Activated CD8-positive, alpha-beta T cell treated with anti-CD3 and anti-CD28 coated beads, Interleukin-2, amount 10 ng/mL, durations not matched to agents 7 days and 5 days (primary cell): Measurements from ENCODE around the gene POLDIP2. TPM values are rescaled to one million over a fixed set of nuclear protein-coding genes. Genes with fewer than 3 reads are reported as not detected.

Experiments
- ATAC-seq: fragments of 150-1000 bp; cut with Tn5 transposase; one replicate; pipeline ENCODE4 v1.10.0; 2021; ENCODE audit warnings: moderate library complexity
- CTCF ChIA-PET: fragments of 350-600 bp; sonication (Branson Sonifier 250); formaldehyde crosslinking; loops from one replicate; lab custom pipeline; 2021; ENCODE audit warnings: antibody characterized with exemption; lab: Charles Lee
- POLR2A ChIA-PET: fragments of 350-600 bp; sonication (Branson Sonifier 250); formaldehyde crosslinking; loops from one replicate; lab custom pipeline; 2021; ENCODE audit warnings: antibody characterized with exemption; lab: Charles Lee
- DNase-seq: peaks from one replicate; pipeline ENCODE4 v3.0.0-alpha.2; 2020
- H3K27ac Mint-ChIP-seq: one replicate; pipeline ENCODE4 v1.8.0; 2021; ENCODE audit warnings: mild to moderate bottlenecking, mixed read lengths
- H3K27me3 Mint-ChIP-seq: one replicate; pipeline ENCODE4 v1.8.0; 2021; ENCODE audit warnings: low read depth, mixed read lengths
- H3K36me3 Mint-ChIP-seq: one replicate; pipeline ENCODE4 v1.8.0; 2021; ENCODE audit warnings: low read depth, mixed read lengths
- H3K4me1 Mint-ChIP-seq: one replicate; pipeline ENCODE4 v1.8.0; 2021; ENCODE audit warnings: low read depth, mixed read lengths
- H3K4me3 Mint-ChIP-seq: one replicate; pipeline ENCODE4 v1.8.0; 2021; ENCODE audit warnings: mild to moderate bottlenecking, mixed read lengths
- H3K9me3 Mint-ChIP-seq: one replicate; pipeline ENCODE4 v1.8.0; 2022; ENCODE audit warnings: mixed read lengths; ENCODE audit not compliant: insufficient read depth
- total RNA-seq, 2 experiments: library from RNA; stranded (reverse); gene quantifications; one replicate each; pipeline ENCODE4 v1.2.3, GENCODE V29; 2021

Gene POLDIP2
- total RNA-seq, 2 experiments from 2014 or later = 68.1 to 73.9 TPM

GRCh38 chr17:28371245-28372202 lies 14.2 kb upstream of the POLDIP2 start, which contains the start of gene SARM1:
TSS of gene SARM1 (plus strand) at chr17:28371694. CDS start at chr17:28372033, 339 bp downstream.
- Mint-ChIP-seq H3K27me3 (no peaks in the 10 kb centered on the region), H3K36me3 (peaks cover 4% of the 10 kb centered on the region), H3K4me3 (peak within 1 kb of the TSS; percentile 87), H3K27ac (peak within 1 kb of the TSS; percentile 85), H3K4me1 (peaks cover 21% of the 10 kb centered on the region), H3K9me3 (no peaks in the 10 kb centered on the region)
- DNase-seq (peak; percentile 93), ATAC-seq (peak; percentile 94)
- ChIA-PET POLR2A (interaction anchor here (1.2 to 7.4 kb wide), 3 partner anchors 13 to 59 kb away, joined by 3 to 45 read pairs (median 20); partner anchors contain the start of gene POLDIP2), CTCF (interaction anchor here (1.7 kb wide), 1 partner anchor 177 kb away, joined by 4 read pairs; no protein-coding TSS in a partner anchor)

GRCh38 chr17:28370744-28371103 lies 13.4 kb upstream of the POLDIP2 start:
- DNase-seq = no peak
- H3K4me1 Mint-ChIP-seq = peaks cover 21% of the 10 kb centered on the region
- H3K36me3 Mint-ChIP-seq = peaks cover 4% of the 10 kb centered on the region
- H3K27ac Mint-ChIP-seq = no peak overlapping the region
- ATAC-seq = no peak
- peak overlapping the region; percentile 87 for H3K4me3 Mint-ChIP-seq
- ChIA-PET POLR2A (interaction anchor here (1.7 to 7.4 kb wide), 2 partner anchors 13 to 35 kb away, joined by 5 to 45 read pairs; partner anchors contain the start of genes IFT20, POLDIP2 and TNFAIP1), CTCF (interaction anchor here (0.6 to 1.7 kb wide), 3 partner anchors 13 to 178 kb away, joined by 3 to 4 read pairs (median 4); no protein-coding TSS in a partner anchor)
- no peaks in the 10 kb centered on the region for H3K9me3 Mint-ChIP-seq
- no peaks in the 10 kb centered on the region for H3K27me3 Mint-ChIP-seq

- peak within 1 kb of the TSS; percentile 87 for H3K4me3 Mint-ChIP-seq
- DNase-seq = no peak
- ChIA-PET CTCF (interaction anchor here (0.6 to 1.7 kb wide), 3 partner anchors 14 to 179 kb away, joined by 3 to 4 read pairs (median 4); no protein-coding TSS in a partner anchor), POLR2A (interaction anchor here (1.7 to 7.4 kb wide), 2 partner anchors 13 to 34 kb away, joined by 5 to 45 read pairs; partner anchors contain the start of genes IFT20, POLDIP2 and TNFAIP1)
- H3K9me3 Mint-ChIP-seq = no peaks in the 10 kb centered on the region
- peaks cover 4% of the 10 kb centered on the region for H3K36me3 Mint-ChIP-seq
- H3K27me3 Mint-ChIP-seq = no peaks in the 10 kb centered on the region
- H3K27ac Mint-ChIP-seq = peak within 1 kb of the TSS; percentile 85
- peaks cover 21% of the 10 kb centered on the region for H3K4me1 Mint-ChIP-seq
- ATAC-seq = no peak
These were observed 12.9 kb upstream of the POLDIP2 start, which contains the start of gene VTN for GRCh38 chr17:28370035-28370743. TSS of gene VTN (minus strand) at chr17:28370307. CDS start at chr17:28370203, 104 bp downstream.

GRCh38 chr17:28369684-28370034 lies 12.3 kb upstream of the POLDIP2 start:
- H3K27me3 Mint-ChIP-seq = no peaks in the 10 kb centered on the region
- no peak for ATAC-seq
- H3K4me1 Mint-ChIP-seq = peaks cover 21% of the 10 kb centered on the region
- no peak overlapping the region for H3K4me3 Mint-ChIP-seq
- ChIA-PET POLR2A (interaction anchor here (1.7 to 7.4 kb wide), 2 partner anchors 12 to 34 kb away, joined by 5 to 45 read pairs; partner anchors contain the start of genes IFT20, POLDIP2 and TNFAIP1), CTCF (interaction anchor here (1.2 to 1.7 kb wide), 2 partner anchors 14 to 179 kb away, joined by 4 read pairs; no protein-coding TSS in a partner anchor)
- DNase-seq = no peak
- no peak overlapping the region for H3K27ac Mint-ChIP-seq
- H3K9me3 Mint-ChIP-seq = no peaks in the 10 kb centered on the region
- H3K36me3 Mint-ChIP-seq = peaks cover 4% of the 10 kb centered on the region

GRCh38 chr17:28368915-28369683 lies 11.8 kb upstream of the POLDIP2 start:
- H3K4me3 Mint-ChIP-seq = no peak overlapping the region
- POLR2A ChIA-PET = interaction anchor here (1.7 to 7.4 kb wide), 2 partner anchors 12 to 33 kb away, joined by 5 to 45 read pairs; partner anchors contain the start of genes IFT20, POLDIP2 and TNFAIP1
- CTCF ChIA-PET = interaction anchor here (1.5 kb wide), 1 partner anchor 10 kb away, joined by 6 read pairs; no protein-coding TSS in a partner anchor
- DNase-seq = no peak
- no peak overlapping the region for H3K27ac Mint-ChIP-seq
- no peaks in the 10 kb centered on the region for H3K27me3 Mint-ChIP-seq
- peaks cover 4% of the 10 kb centered on the region for H3K36me3 Mint-ChIP-seq
- H3K9me3 Mint-ChIP-seq = no peaks in the 10 kb centered on the region
- ATAC-seq = no peak
- H3K4me1 Mint-ChIP-seq = peaks cover 21% of the 10 kb centered on the region

GRCh38 chr17:28368306-28368831 lies 11.0 kb upstream of the POLDIP2 start:
- ATAC-seq (no peak), DNase-seq (no peak)
- H3K4me3 Mint-ChIP-seq = no peak overlapping the region
- ChIA-PET POLR2A (interaction anchor here (7.4 kb wide), 1 partner anchor 11 kb away, joined by 45 read pairs; the partner anchor contains the start of gene POLDIP2), CTCF (interaction anchor here (1.5 kb wide), 1 partner anchor 10 kb away, joined by 6 read pairs; no protein-coding TSS in a partner anchor)
- no peak overlapping the region for H3K27ac Mint-ChIP-seq
- no peaks in the 10 kb centered on the region for H3K9me3 Mint-ChIP-seq
- peaks cover 17% of the 10 kb centered on the region for H3K4me1 Mint-ChIP-seq
- no peaks in the 10 kb centered on the region for H3K27me3 Mint-ChIP-seq
- peaks cover under 1% of the 10 kb centered on the region for H3K36me3 Mint-ChIP-seq

- ATAC-seq (no peak), DNase-seq (no peak)
- CTCF ChIA-PET = interaction anchor here (1.5 kb wide), 1 partner anchor 9 kb away, joined by 6 read pairs; no protein-coding TSS in a partner anchor
- Mint-ChIP-seq H3K4me1 (peaks cover 11% of the 10 kb centered on the region), H3K4me3 (no peak overlapping the region), H3K27ac (no peak overlapping the region), H3K9me3 (no peaks in the 10 kb centered on the region), H3K36me3 (no peaks in the 10 kb centered on the region), H3K27me3 (no peaks in the 10 kb centered on the region)
- POLR2A ChIA-PET = interaction anchor here (7.4 kb wide), 1 partner anchor 10 kb away, joined by 45 read pairs; the partner anchor contains the start of gene POLDIP2
These were observed 10.4 kb upstream of the POLDIP2 start for GRCh38 chr17:28367641-28368305.

- ChIA-PET CTCF (interaction anchor here (0.6 to 1.0 kb wide), 2 partner anchors 9 to 50 kb away, joined by 3 read pairs; partner anchors contain the start of gene POLDIP2), POLR2A (interaction anchor here (0.8 to 7.4 kb wide), 2 partner anchors 9 to 233 kb away, joined by 3 to 45 read pairs; partner anchors contain the start of gene POLDIP2)
- Mint-ChIP-seq H3K4me1 (peaks cover 5% of the 10 kb centered on the region), H3K27me3 (no peaks in the 10 kb centered on the region), H3K36me3 (peaks cover 3% of the 10 kb centered on the region), H3K4me3 (no peak overlapping the region), H3K27ac (no peak overlapping the region), H3K9me3 (no peaks in the 10 kb centered on the region)
- ATAC-seq (no peak), DNase-seq (no peak)
These were observed 9.3 kb upstream of the POLDIP2 start for GRCh38 chr17:28366605-28367004.

- Mint-ChIP-seq H3K36me3 (peaks cover 12% of the 10 kb centered on the region), H3K4me3 (no peak overlapping the region), H3K4me1 (peaks cover 3% of the 10 kb centered on the region), H3K9me3 (no peaks in the 10 kb centered on the region), H3K27me3 (no peaks in the 10 kb centered on the region), H3K27ac (no peak overlapping the region)
- ChIA-PET CTCF (no interaction called here), POLR2A (no interaction called here)
- no peak for ATAC-seq
- DNase-seq = no peak
These were observed 8.2 kb upstream of the POLDIP2 start for GRCh38 chr17:28365487-28365886.
